GM06990 (cell line): Measurements from ENCODE around the gene BBS5.
"Not testable (repeated sequence)": the region's sequence is repeated elsewhere in the genome, so short reads cannot be mapped to it uniquely, and the experiment has no call there.

ENCODE experiments used
- DNase-seq: peaks from one replicate; pipeline ENCODE4 v3.0.0-alpha.2; 2011; ENCODE audit not compliant: insufficient read length; ENCODE audit errors: extremely low read depth
- H3K27me3 ChIP-seq: replicated peaks from 2 replicates; pipeline ENCODE4 v1.6.0; 2011; ENCODE audit warnings: low read length; ENCODE audit not compliant: control insufficient read depth, insufficient read depth
- H3K36me3 ChIP-seq: 2 replicates; pipeline ENCODE4 v1.5.1; 2011; ENCODE audit warnings: low read length; ENCODE audit not compliant: control insufficient read depth, insufficient read depth
- H3K4me3 ChIP-seq: replicated peaks from 2 replicates; pipeline ENCODE4 v1.5.1; 2011; ENCODE audit warnings: low read depth, mild to moderate bottlenecking, control low read depth, low read length
- CTCF ChIP-seq: IDR thresholded peaks from 2 replicates; pipeline ENCODE4 v1.5.1; 2011; ENCODE audit warnings: low read length, control low read depth, mild to moderate bottlenecking, inconsistent platforms; ENCODE audit not compliant: insufficient read depth, poor library complexity, severe bottlenecking

The BBS5 gene

GRCh38 chr2:169520896-169521295, 41.6 kb downstream of the BBS5 start:
- no peak for TF ChIP-seq CTCF
- Histone ChIP-seq H3K36me3 (no peaks in the 10 kb centered on the region), H3K4me3 (no peak overlapping the region), H3K27me3 (no peaks in the 10 kb centered on the region)
- no peak for DNase-seq

GRCh38 chr2:169523681-169524080, 44.4 kb downstream of the BBS5 start:
- Histone ChIP-seq H3K27me3 (no peaks in the 10 kb centered on the region), H3K4me3 (no peak overlapping the region), H3K36me3 (peaks cover 3% of the 10 kb centered on the region)
- TF ChIP-seq CTCF, result no peak
- no peak for DNase-seq

DNA sequence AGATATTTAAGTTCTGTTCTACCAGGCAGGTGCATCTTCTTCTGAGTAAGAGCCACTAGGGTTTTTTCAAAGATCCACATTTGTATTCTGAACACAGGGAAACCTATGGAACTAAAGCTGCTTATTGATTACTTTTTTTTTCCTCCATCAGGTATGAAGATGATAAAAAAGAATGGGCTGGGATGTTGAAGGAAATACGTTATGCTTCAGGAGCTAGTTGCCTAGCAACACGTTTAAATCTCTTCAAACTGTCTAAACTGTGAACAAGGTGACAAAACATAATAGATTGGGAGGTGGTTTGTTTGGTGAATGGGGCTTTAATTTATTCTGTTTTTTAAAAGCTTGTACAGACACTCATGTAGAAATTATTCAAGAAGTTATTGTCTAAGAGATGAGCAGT, 46.1 kb downstream of the BBS5 start:
- H3K27me3 ChIP-seq, result no peaks in the 10 kb centered on the region
- H3K36me3 ChIP-seq, result peaks cover 3% of the 10 kb centered on the region
- no peak overlapping the region for H3K4me3 ChIP-seq
- DNase-seq, result no peak
- no peak for TF ChIP-seq CTCF

- DNase-seq, result no peak
- no peak for TF ChIP-seq CTCF
- Histone ChIP-seq H3K27me3 (no peaks in the 10 kb centered on the region), H3K36me3 (peaks cover 3% of the 10 kb centered on the region), H3K4me3 (no peak overlapping the region)
Observed at GRCh38 chr2:169526451-169526850, 47.2 kb downstream of the BBS5 start.

- DNase-seq, result peak; percentile 12
- TF ChIP-seq CTCF, result peak; percentile 84
- Histone ChIP-seq H3K4me3 (no peak overlapping the region), H3K36me3 (peaks cover 3% of the 10 kb centered on the region), H3K27me3 (no peaks in the 10 kb centered on the region)
Observed at GRCh38 chr2:169528271-169528701, 49.0 kb downstream of the BBS5 start.

DNA sequence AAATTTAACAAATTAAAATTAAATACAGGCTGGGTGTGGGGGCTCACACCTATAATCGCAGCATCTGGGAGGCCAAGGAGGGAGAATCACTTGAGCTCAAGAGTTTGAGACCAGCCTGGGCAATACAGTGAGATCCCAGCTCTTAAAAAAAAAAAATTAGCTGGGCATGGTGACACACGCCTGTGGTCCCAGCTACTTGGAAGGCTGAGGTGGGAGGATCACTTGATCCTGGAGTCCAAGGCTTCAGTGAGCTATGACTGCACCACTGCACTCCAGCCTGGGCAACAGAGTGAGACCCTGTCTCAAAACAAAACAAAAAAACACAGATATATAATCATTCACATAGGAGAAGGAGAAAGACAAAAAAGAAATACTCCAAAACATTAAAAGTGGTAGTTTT, 60.2 kb downstream of the BBS5 start:
- H3K4me3 ChIP-seq, DNase-seq, H3K36me3 ChIP-seq: not testable (repeated sequence)

More for the DNA sequence above, 60.2 kb downstream of the BBS5 start:
- H3K27me3 ChIP-seq, result not testable (repeated sequence)
